ENCODE results near the gene DNAH11.
"Not testable (repeated sequence)": the region's sequence is repeated elsewhere in the genome, so short reads cannot be mapped to it uniquely, and the experiment has no call there.

DNAH11 gene

GRCh38 chr7:21927693-21928092, 384.9 kb downstream of the DNAH11 start:
- no peaks in the 10 kb centered on the region for H3K27me3 ChIP-seq (ENCODE audit: insufficient read depth, low read length)
- WGBS, result 78% methylated on average over 6 of the region's 6 CpGs
- no peak overlapping the region for H3K9ac ChIP-seq (ENCODE audit: low read depth, low read length)
- no peak overlapping the region for H3K27ac ChIP-seq (ENCODE audit: low read depth, low read length)
- no peaks in the 10 kb centered on the region for H3K9me3 ChIP-seq (ENCODE audit: insufficient read depth, low read depth, low read length)
- no peaks in the 10 kb centered on the region for H3K36me3 ChIP-seq (ENCODE audit: insufficient read depth, low read length)
- H3K4me3 ChIP-seq (ENCODE audit: low read length), result no peak overlapping the region
- H3K4me1 ChIP-seq (ENCODE audit: insufficient read depth, low read length), result peaks cover 30% of the 10 kb centered on the region

DNA sequence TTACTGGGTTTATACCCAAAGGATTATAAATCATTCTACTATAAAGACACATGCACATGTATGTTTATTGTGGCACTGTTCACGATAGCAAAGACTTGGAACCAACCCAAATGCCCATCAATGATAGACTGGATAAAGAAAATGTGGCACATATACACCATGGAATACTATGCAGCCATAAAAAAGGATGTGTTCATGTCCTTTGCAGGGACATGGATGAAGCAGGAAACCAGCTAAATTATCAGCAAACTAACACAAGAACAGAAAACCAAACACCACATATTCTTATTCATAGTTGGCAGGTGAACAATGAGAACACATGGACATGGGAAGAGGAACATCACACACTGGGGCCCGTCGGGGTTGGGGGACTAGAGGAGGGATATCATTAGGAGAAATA, 390.5 kb downstream of the DNAH11 start:
- H3K27me3 ChIP-seq (ENCODE audit: insufficient read depth, low read length); H3K4me3 ChIP-seq (ENCODE audit: low read length); H3K9me3 ChIP-seq (ENCODE audit: insufficient read depth, low read depth, low read length); H3K27ac ChIP-seq (ENCODE audit: low read depth, low read length); H3K4me1 ChIP-seq (ENCODE audit: insufficient read depth, low read length); H3K9ac ChIP-seq (ENCODE audit: low read depth, low read length); H3K36me3 ChIP-seq (ENCODE audit: insufficient read depth, low read length): not testable (repeated sequence)
- 95% methylated on average over 2 of the region's 3 CpGs for WGBS

GRCh38 chr7:21934808-21935207, 392.0 kb downstream of the DNAH11 start:
- Histone ChIP-seq H3K27ac (ENCODE audit: low read depth, low read length) (no peak overlapping the region), H3K36me3 (ENCODE audit: insufficient read depth, low read length) (peaks cover 8% of the 10 kb centered on the region), H3K27me3 (ENCODE audit: insufficient read depth, low read length) (no peaks in the 10 kb centered on the region), H3K4me3 (ENCODE audit: low read length) (no peak overlapping the region), H3K9ac (ENCODE audit: low read depth, low read length) (no peak overlapping the region), H3K9me3 (ENCODE audit: insufficient read depth, low read depth, low read length) (no peaks in the 10 kb centered on the region), H3K4me1 (ENCODE audit: insufficient read depth, low read length) (peaks cover 19% of the 10 kb centered on the region)

- no peaks in the 10 kb centered on the region for H3K27me3 ChIP-seq (ENCODE audit: insufficient read depth, low read length)
- H3K27ac ChIP-seq (ENCODE audit: low read depth, low read length), result no peak overlapping the region
- peaks cover 51% of the 10 kb centered on the region for H3K4me1 ChIP-seq (ENCODE audit: insufficient read depth, low read length)
- H3K36me3 ChIP-seq (ENCODE audit: insufficient read depth, low read length), result peaks cover 11% of the 10 kb centered on the region
- 98% methylated on average over 2 of the region's 2 CpGs for WGBS
- no peaks in the 10 kb centered on the region for H3K9me3 ChIP-seq (ENCODE audit: insufficient read depth, low read depth, low read length)
- H3K4me3 ChIP-seq (ENCODE audit: low read length), result no peak overlapping the region
- no peak overlapping the region for H3K9ac ChIP-seq (ENCODE audit: low read depth, low read length)
Measured at GRCh38 chr7:21938463-21938862, 395.6 kb downstream of the DNAH11 start.

DNA sequence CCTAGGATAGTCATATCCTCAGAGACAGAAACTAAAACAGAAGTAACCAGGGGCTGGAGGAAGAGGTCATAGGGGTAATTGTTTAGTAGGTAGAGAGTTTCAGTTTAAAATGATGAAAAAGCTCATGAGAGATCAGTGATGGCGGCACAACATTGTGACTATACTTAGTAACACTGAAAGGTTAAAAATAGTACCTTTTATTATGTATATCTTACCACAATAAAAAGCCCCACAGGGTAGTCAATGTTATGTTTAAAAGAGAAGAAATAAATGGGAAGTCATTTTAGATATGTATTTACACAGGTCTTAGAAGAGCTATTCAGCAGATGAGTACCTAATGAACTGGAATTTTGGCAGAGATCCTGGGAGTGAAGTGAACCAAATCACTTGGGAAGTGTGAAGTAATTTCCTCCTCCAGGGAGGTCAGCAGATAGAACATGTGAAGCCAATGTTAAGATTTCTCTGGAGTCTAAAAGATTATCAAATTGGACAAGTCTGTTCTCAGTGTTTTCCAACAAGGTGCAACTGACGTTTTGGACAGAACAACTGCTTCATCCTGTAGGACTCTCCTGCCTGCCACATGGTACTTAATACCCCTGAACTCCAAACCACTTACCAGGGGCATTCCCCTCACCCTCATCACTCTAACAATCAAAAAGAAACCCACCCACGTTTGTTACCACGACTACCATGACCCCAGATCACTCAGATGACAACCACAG, 396.5 kb downstream of the DNAH11 start:
- Histone ChIP-seq H3K4me3 (ENCODE audit: low read length) (no peak overlapping the region), H3K4me1 (ENCODE audit: insufficient read depth, low read length) (peaks cover 55% of the 10 kb centered on the region), H3K9me3 (ENCODE audit: insufficient read depth, low read depth, low read length) (no peaks in the 10 kb centered on the region), H3K9ac (ENCODE audit: low read depth, low read length) (no peak overlapping the region), H3K36me3 (ENCODE audit: insufficient read depth, low read length) (peaks cover 11% of the 10 kb centered on the region), H3K27me3 (ENCODE audit: insufficient read depth, low read length) (no peaks in the 10 kb centered on the region), H3K27ac (ENCODE audit: low read depth, low read length) (no peak overlapping the region)
- WGBS, result 93% methylated on average over 4 of the region's 4 CpGs

GRCh38 chr7:21939858-21940372, 397.1 kb downstream of the DNAH11 start:
- Histone ChIP-seq H3K4me1 (ENCODE audit: insufficient read depth, low read length) (peaks cover 50% of the 10 kb centered on the region), H3K4me3 (ENCODE audit: low read length) (no peak overlapping the region), H3K9ac (ENCODE audit: low read depth, low read length) (no peak overlapping the region), H3K27ac (ENCODE audit: low read depth, low read length) (no peak overlapping the region), H3K36me3 (ENCODE audit: insufficient read depth, low read length) (peaks cover 11% of the 10 kb centered on the region), H3K9me3 (ENCODE audit: insufficient read depth, low read depth, low read length) (no peaks in the 10 kb centered on the region), H3K27me3 (ENCODE audit: insufficient read depth, low read length) (no peaks in the 10 kb centered on the region)
- 90% methylated on average over 2 of the region's 3 CpGs for WGBS

DNA sequence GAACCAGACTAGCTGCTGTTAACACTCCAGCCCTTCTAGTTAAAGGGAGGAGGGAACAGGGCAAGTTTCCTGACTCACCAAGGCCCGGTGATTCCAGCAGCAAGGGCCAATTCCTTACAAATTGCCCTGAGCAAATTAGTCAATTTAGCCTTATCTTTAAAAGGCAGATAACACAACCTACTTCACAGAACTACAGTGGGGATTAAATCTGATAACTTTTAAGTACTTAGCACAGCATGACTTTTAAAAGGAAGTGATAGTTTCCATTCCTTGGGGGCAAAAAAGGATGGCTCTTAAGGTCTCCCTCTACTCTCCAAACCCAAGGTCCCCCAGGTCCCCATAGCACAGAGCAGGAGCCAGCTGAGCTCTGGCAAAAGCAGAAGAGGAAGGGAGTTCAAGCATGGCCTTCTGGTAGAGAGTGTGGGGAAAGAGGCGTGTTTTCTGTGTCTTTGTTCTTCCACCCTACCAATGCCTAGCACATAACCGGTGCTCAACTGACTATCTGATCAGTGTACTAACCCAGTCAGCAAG, 398.8 kb downstream of the DNAH11 start:
- H3K4me1 ChIP-seq (ENCODE audit: insufficient read depth, low read length), result peaks cover 53% of the 10 kb centered on the region
- peaks cover 11% of the 10 kb centered on the region for H3K36me3 ChIP-seq (ENCODE audit: insufficient read depth, low read length)

GRCh38 chr7:21942955-21943354, 400.1 kb downstream of the DNAH11 start:
- H3K9ac ChIP-seq (ENCODE audit: low read depth, low read length), result no peak overlapping the region
- H3K9me3 ChIP-seq (ENCODE audit: insufficient read depth, low read depth, low read length), result no peaks in the 10 kb centered on the region
- H3K36me3 ChIP-seq (ENCODE audit: insufficient read depth, low read length), result peaks cover 11% of the 10 kb centered on the region
- H3K27me3 ChIP-seq (ENCODE audit: insufficient read depth, low read length), result peaks cover 5% of the 10 kb centered on the region; the same call in 1 of the 2 replicates
- H3K4me1 ChIP-seq (ENCODE audit: insufficient read depth, low read length), result peaks cover 57% of the 10 kb centered on the region
- H3K4me3 ChIP-seq (ENCODE audit: low read length), result no peak overlapping the region
- no peak overlapping the region for H3K27ac ChIP-seq (ENCODE audit: low read depth, low read length)
- 65% methylated on average over 6 of the region's 6 CpGs for WGBS

More for the DNA sequence above, 398.8 kb downstream of the DNAH11 start:
- Histone ChIP-seq H3K27ac (ENCODE audit: low read depth, low read length) (no peak overlapping the region), H3K9ac (ENCODE audit: low read depth, low read length) (no peak overlapping the region), H3K27me3 (ENCODE audit: insufficient read depth, low read length) (no peaks in the 10 kb centered on the region), H3K9me3 (ENCODE audit: insufficient read depth, low read depth, low read length) (no peaks in the 10 kb centered on the region), H3K4me3 (ENCODE audit: low read length) (no peak overlapping the region)
- WGBS, result 71% methylated on average over 3 of the region's 3 CpGs

DNA sequence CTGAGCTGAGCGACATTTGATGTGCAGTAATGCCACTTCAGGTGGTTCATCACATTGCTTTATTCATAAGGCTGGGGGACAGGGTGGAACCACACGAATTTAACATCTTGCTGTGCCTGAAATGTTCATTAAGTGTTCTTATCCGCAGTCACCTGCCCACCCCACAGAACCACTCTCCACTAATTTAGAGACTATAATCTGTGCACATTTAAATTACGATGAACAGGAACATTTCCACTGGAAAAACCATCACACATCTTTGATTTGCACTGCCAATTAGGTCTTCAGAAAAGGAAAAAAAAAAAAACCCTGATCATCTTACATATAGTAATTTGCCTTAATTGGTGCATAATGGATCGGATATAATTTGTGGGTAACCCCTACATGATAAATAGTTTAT, 400.6 kb downstream of the DNAH11 start:
- Histone ChIP-seq H3K4me3 (ENCODE audit: low read length) (peak overlapping the region; percentile 83; the same call in 1 of the 2 replicates), H3K27me3 (ENCODE audit: insufficient read depth, low read length) (peaks cover 5% of the 10 kb centered on the region; the same call in 1 of the 2 replicates), H3K9me3 (ENCODE audit: insufficient read depth, low read depth, low read length) (no peaks in the 10 kb centered on the region), H3K36me3 (ENCODE audit: insufficient read depth, low read length) (peaks cover 11% of the 10 kb centered on the region), H3K4me1 (ENCODE audit: insufficient read depth, low read length) (peaks cover 57% of the 10 kb centered on the region), H3K27ac (ENCODE audit: low read depth, low read length) (no peak overlapping the region), H3K9ac (ENCODE audit: low read depth, low read length) (no peak overlapping the region)
- WGBS, result 87% methylated on average over 4 of the region's 5 CpGs

- Histone ChIP-seq H3K9ac (ENCODE audit: low read depth, low read length) (peak overlapping the region; percentile 97), H3K9me3 (ENCODE audit: insufficient read depth, low read depth, low read length) (no peaks in the 10 kb centered on the region), H3K27me3 (ENCODE audit: insufficient read depth, low read length) (peaks cover 5% of the 10 kb centered on the region; the same call in 1 of the 2 replicates), H3K4me1 (ENCODE audit: insufficient read depth, low read length) (peaks cover 47% of the 10 kb centered on the region), H3K36me3 (ENCODE audit: insufficient read depth, low read length) (peaks cover 3% of the 10 kb centered on the region; the same call in 1 of the 2 replicates), H3K4me3 (ENCODE audit: low read length) (peak overlapping the region; percentile 83), H3K27ac (ENCODE audit: low read depth, low read length) (peak overlapping the region; percentile 92)
- 1% methylated on average over 28 of the region's 34 CpGs for WGBS
Measured at GRCh38 chr7:21944616-21945453, 402.0 kb downstream of the DNAH11 start.
